B cell (primary cell): Measurements from ENCODE around the gene MSANTD3. TPM values are rescaled to one million over a fixed set of nuclear protein-coding genes. Genes with fewer than 3 reads are reported as not detected.

Source experiments
- ATAC-seq: fragments of 200-7000 bp; cut with Tn5 transposase; one replicate; pipeline ENCODE4 v1.10.0; 2021; ENCODE audit warnings: low read depth, mild to moderate bottlenecking, moderate number of reproducible peaks, moderate library complexity
- CTCF ChIA-PET: fragments of 350-600 bp; sonication (Branson Sonifier 250); formaldehyde crosslinking; loops from one replicate; lab custom pipeline; 2021; ENCODE audit warnings: antibody characterized with exemption, inconsistent platforms; lab: Charles Lee
- POLR2A ChIA-PET: fragments of 350-600 bp; sonication (Branson Sonifier 250); formaldehyde crosslinking; loops from one replicate; lab custom pipeline; 2021; ENCODE audit warnings: antibody characterized with exemption; lab: Charles Lee
- DNase-seq: peaks from one replicate; pipeline ENCODE4 v3.0.0; 2013
- H2AFZ ChIP-seq: 2 replicates; pipeline ENCODE4 v1.6.1; 2012; ENCODE audit warnings: mild to moderate bottlenecking, low read depth, low read length; ENCODE audit not compliant: insufficient read depth, poor library complexity, severe bottlenecking
- H3K27ac ChIP-seq, 2 donors: 1 replicate in 1 of 2; 2 replicates in 1 of 2; pipeline ENCODE4 v1.5.1; 2012 to 2013; ENCODE audit warnings: low read length in 2 of 2, mild to moderate bottlenecking in 2 of 2, moderate library complexity in 1 of 2
- H3K27me3 ChIP-seq, 4 experiments: fragments of 200-600 bp in 1 of 4; sonication (generic) in 1 of 4; replicated peaks in 1 of 4; 1 replicate in 2 of 4; 2 replicates in 2 of 4; pipeline versions ENCODE4 v1.6.1 to v1.7.0; 2013 to 2016; ENCODE audit warnings: low read length in 3 of 4, mild to moderate bottlenecking in 2 of 4, mixed read lengths in 1 of 4, moderate library complexity in 1 of 4; ENCODE audit not compliant: insufficient read depth in 4 of 4, control insufficient read depth in 3 of 4; ENCODE audit errors: control extremely low read depth in 1 of 4
- H3K36me3 ChIP-seq, 2 experiments: replicated peaks in 1 of 2; 1 replicate in 1 of 2; 2 replicates in 1 of 2; pipeline versions ENCODE4 v1.6.1 to v1.7.1; 2013; ENCODE audit warnings: low read length in 1 of 2; ENCODE audit not compliant: insufficient read depth in 2 of 2, control insufficient read depth in 1 of 2; ENCODE audit errors: control extremely low read depth in 1 of 2, extremely low read depth in 1 of 2
- H3K4me1 ChIP-seq, 2 donors: fragments of 200-600 bp in 1 of 2; sonication (generic) in 1 of 2; 1 replicate in 1 of 2; 2 replicates in 1 of 2; pipeline versions ENCODE4 v1.5.1 to v1.6.1; 2013 to 2017; ENCODE audit warnings: low read length in 2 of 2; ENCODE audit not compliant: control insufficient read depth in 2 of 2, insufficient read depth in 2 of 2
- H3K4me2 ChIP-seq: replicated peaks from 2 replicates; pipeline ENCODE3; 2012; ENCODE audit warnings: mild to moderate bottlenecking, low read depth, low read length; ENCODE audit not compliant: poor library complexity, severe bottlenecking
- H3K4me3 ChIP-seq, 5 experiments: fragments of 200-600 bp in 1 of 5; sonication (generic) in 1 of 5; 1 replicate in 3 of 5; 2 replicates in 2 of 5; pipeline versions ENCODE4 v1.5.1 to v1.7.0; 2011 to 2016; ENCODE audit warnings: low read length in 4 of 5, mild to moderate bottlenecking in 4 of 5, low read depth in 2 of 5, control low read depth in 1 of 5, moderate library complexity in 1 of 5; ENCODE audit not compliant: insufficient read depth in 1 of 5; ENCODE audit errors: control extremely low read depth in 1 of 5, extremely low read depth in 1 of 5
- H3K79me2 ChIP-seq: fragments of 200-600 bp; sonication (generic); one replicate; pipeline ENCODE4 v1.6.0; 2016; ENCODE audit warnings: low read length; ENCODE audit not compliant: control insufficient read depth, insufficient read depth
- H3K9ac ChIP-seq: fragments of 200-600 bp; sonication (generic); 2 replicates; pipeline ENCODE4 v1.6.1; 2017; ENCODE audit warnings: mild to moderate bottlenecking, low read length, moderate library complexity
- H3K9me3 ChIP-seq, 3 donors: one replicate each; pipeline versions ENCODE4 v1.6.1 to v1.7.1; 2013; ENCODE audit warnings: low read length in 2 of 3; ENCODE audit not compliant: control insufficient read depth in 2 of 3, insufficient read depth in 1 of 3; ENCODE audit errors: control extremely low read depth in 1 of 3
- H4K20me1 ChIP-seq: 2 replicates; pipeline ENCODE4 v1.6.0; 2012; ENCODE audit warnings: mild to moderate bottlenecking, low read length; ENCODE audit not compliant: insufficient read depth, control insufficient read depth, poor library complexity, severe bottlenecking
- H3K27ac Mint-ChIP-seq: one replicate; pipeline ENCODE4 v1.8.0; 2021; ENCODE audit warnings: mixed read lengths
- H3K27me3 Mint-ChIP-seq: one replicate; pipeline ENCODE4 v1.8.0; 2021; ENCODE audit warnings: mixed read lengths
- H3K4me1 Mint-ChIP-seq: one replicate; pipeline ENCODE4 v1.8.0; 2021; ENCODE audit warnings: mixed read lengths
- H3K4me3 Mint-ChIP-seq: one replicate; pipeline ENCODE4 v1.8.0; 2021; ENCODE audit warnings: mixed read lengths
- H3K9me3 Mint-ChIP-seq: one replicate; pipeline ENCODE4 v1.8.0; 2022; ENCODE audit warnings: mixed read lengths; ENCODE audit not compliant: insufficient read depth
- CTCF ChIP-seq: fragments of 200-600 bp; IDR thresholded peaks from one replicate; pipeline ENCODE4 v1.8.0; 2022; ENCODE audit warnings: antibody characterized with exemption, mild to moderate bottlenecking
- EZH2 ChIP-seq: IDR thresholded peaks from 2 replicates; pipeline ENCODE4 v1.6.1; 2012; ENCODE audit warnings: borderline replicate concordance, low read depth, mild to moderate bottlenecking, moderate library complexity, low read length; ENCODE audit not compliant: insufficient read depth, poor library complexity, severe bottlenecking
- WGBS: methylation state at CpG from one replicate; pipeline ENCODE4 v1.1.5; 2013; ENCODE audit warnings: missing lambda C conversion rate; ENCODE audit not compliant: insufficient coverage; 5-methylcytosine and 5-hydroxymethylcytosine counted together
- intact Hi-C: fragments of 100-400 bp; cut with micrococcal nuclease; formaldehyde crosslinking; loops from one replicate; pipeline ENCODE4 v1.10.0; 2022
- polyA plus RNA-seq: library from polyadenylated mRNA; depleted of rRNA; stranded (reverse); fragments of >200 nt; gene quantifications from 2 replicates; pipeline ENCODE4 v1.2.3, GENCODE V29; 2012
- total RNA-seq, 2 donors: library from RNA; stranded (reverse); fragments of 120-200 nt in 1 of 2; gene quantifications; 1 replicate in 1 of 2; 2 replicates in 1 of 2; pipeline versions ENCODE4 v1.2.3 to v1.2.4, GENCODE V29; 2013 to 2022

MSANTD3 gene
- total and polyA plus RNA-seq, 2 donors (not counting 1 experiment from before 2014, with no cell fraction given) = 5.9 to 12.1 TPM

DNA sequence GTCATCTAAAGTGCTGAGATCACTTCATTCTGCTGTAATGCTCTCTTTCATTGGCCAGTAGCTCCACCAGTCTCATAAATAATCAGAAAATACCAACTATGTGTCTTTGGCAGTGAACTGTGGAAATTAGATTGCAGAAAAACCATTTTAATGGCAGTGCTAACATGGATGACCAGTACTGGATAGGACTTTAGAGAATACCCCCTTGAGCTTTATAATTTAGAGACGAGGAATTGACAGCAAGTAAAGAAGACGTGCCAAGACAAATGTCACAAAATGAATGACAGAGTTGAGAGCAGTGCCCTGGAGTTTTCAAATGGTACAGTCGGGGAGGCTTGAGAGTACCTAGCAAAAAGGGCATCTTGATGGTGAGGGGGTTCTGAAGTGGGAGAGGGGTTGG is 5.8 kb downstream of the MSANTD3 start:
- Histone ChIP-seq H3K27me3 (no peaks in the 10 kb centered on the region), H3K36me3 (no peaks in the 10 kb centered on the region), H4K20me1 (no peaks in the 10 kb centered on the region), H3K4me2 (no peak overlapping the region), H3K4me1 (peaks cover 5 to 6% of the 10 kb centered on the region in 2 donors), H3K9me3 (no peaks in the 10 kb centered on the region), H2AFZ (no peak overlapping the region), H3K9ac (no peak overlapping the region), H3K79me2 (peaks cover 13% of the 10 kb centered on the region), H3K4me3 (no peak overlapping the region), H3K27ac (no peak overlapping the region)
- intact Hi-C loops = loop anchor here (10.0 kb wide), 3 partner anchors 108 to 1638 kb away; partner anchors contain the start of gene ANKS6
- CTCF ChIA-PET = interaction anchor here (0.6 kb wide), 1 partner anchor 920 kb away, joined by 3 read pairs; no protein-coding TSS in a partner anchor
- no peak overlapping the region for H3K27ac Mint-ChIP-seq
- POLR2A ChIA-PET = no interaction called here
- H3K9me3 Mint-ChIP-seq = no peaks in the 10 kb centered on the region
- H3K27me3 Mint-ChIP-seq = no peaks in the 10 kb centered on the region
- no peak for DNase-seq
- 95% methylated on average over 3 of the region's 3 CpGs for WGBS
- no peak for ATAC-seq
- H3K4me3 Mint-ChIP-seq = no peak overlapping the region
- TF ChIP-seq CTCF (no peak), EZH2 (no peak)
- H3K4me1 Mint-ChIP-seq = peaks cover 11% of the 10 kb centered on the region

DNA sequence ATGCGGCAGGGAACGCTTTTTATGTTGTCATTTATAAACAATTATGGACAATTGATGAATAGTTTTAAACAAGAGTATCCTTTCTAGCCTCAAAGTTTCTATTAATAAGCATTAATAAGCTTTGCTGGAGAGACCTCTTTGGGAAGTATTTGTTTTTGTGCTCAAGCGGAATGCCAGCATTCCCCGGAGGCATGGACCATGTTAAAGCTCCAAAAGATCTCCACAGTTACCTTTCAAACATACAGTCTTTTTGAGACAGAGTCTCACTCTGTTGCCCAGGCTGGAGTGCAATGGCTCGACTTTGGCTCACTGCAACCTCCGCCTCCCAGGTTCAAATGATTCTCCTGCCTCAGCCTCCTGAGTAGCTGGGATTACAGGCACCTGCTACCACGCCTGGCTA is 9.6 kb downstream of the MSANTD3 start:
- no peaks in the 10 kb centered on the region for H3K4me1 ChIP-seq
- peaks cover 4% of the 10 kb centered on the region for H3K79me2 ChIP-seq
- Mint-ChIP-seq H3K4me1 (no peaks in the 10 kb centered on the region), H3K9me3 (no peaks in the 10 kb centered on the region), H3K27ac (no peak overlapping the region), H3K4me3 (no peak overlapping the region), H3K27me3 (no peaks in the 10 kb centered on the region)
- H4K20me1 ChIP-seq = no peaks in the 10 kb centered on the region
- DNase-seq (no peak), ATAC-seq (no peak)
- no peak overlapping the region for H3K4me2 ChIP-seq
- H2AFZ ChIP-seq = no peak overlapping the region
- no peaks in the 10 kb centered on the region for H3K9me3 ChIP-seq
- no peak overlapping the region for H3K4me3 ChIP-seq
- no peaks in the 10 kb centered on the region for H3K27me3 ChIP-seq
- no peak overlapping the region for H3K9ac ChIP-seq
- no peak for TF ChIP-seq EZH2
- no peak for TF ChIP-seq CTCF
- CTCF ChIA-PET = interaction anchor here (0.6 to 2.5 kb wide), 6 partner anchors 15 to 159 kb away, joined by 3 to 7 read pairs (median 4); no protein-coding TSS in a partner anchor
- H3K27ac ChIP-seq = no peak overlapping the region
- intact Hi-C loops = loop anchor here (10.0 kb wide), 3 partner anchors 112 to 1642 kb away; partner anchors contain the start of gene ANKS6
- WGBS = 93% methylated on average over 3 of the region's 7 CpGs
- no peaks in the 10 kb centered on the region for H3K36me3 ChIP-seq
- POLR2A ChIA-PET = no interaction called here
